Panc1 (cell line): Measurements from ENCODE around the gene VAMP5. TPM values are rescaled to one million over a fixed set of nuclear protein-coding genes. Genes with fewer than 3 reads are reported as not detected.

Experiments used
- ATAC-seq: fragments of 200-7000 bp; cut with Tn5 transposase; 2 replicates; pipeline ENCODE4 v1.9.1; 2020; ENCODE audit warnings: mild to moderate bottlenecking, moderate library complexity
- BruUV-seq: library from RNA; stranded (reverse); fragments of 400-500 nt; replicated peaks from 2 replicates; lab custom pipeline; 2021; lab: Mats Ljungman, UMichigan
- CTCF ChIA-PET: fragments of 300-600 bp; sonication (Branson Sonifier 250); formaldehyde crosslinking; loops from one replicate; lab custom pipeline; 2022; ENCODE audit warnings: antibody characterized with exemption; lab: Charles Lee
- POLR2A ChIA-PET: fragments of 300-600 bp; sonication (Branson Sonifier 250); formaldehyde crosslinking; loops from one replicate; lab custom pipeline; 2022; ENCODE audit warnings: antibody characterized with exemption; lab: Charles Lee
- DNase-seq: peaks from one replicate; pipeline ENCODE4 v3.0.0-alpha.2; 2010; ENCODE audit warnings: low read depth, low spot score
- H3K27ac ChIP-seq: 2 replicates; pipeline ENCODE4 v1.5.1; 2011; ENCODE audit warnings: mild to moderate bottlenecking, low read length, inconsistent platforms
- H3K27me3 ChIP-seq: fragments of 200-500 bp; sonication (Bioruptor generic); 2 replicates; pipeline ENCODE4 v1.6.0; 2014; ENCODE audit warnings: low read length, inconsistent platforms; ENCODE audit not compliant: control insufficient read depth, insufficient read depth
- H3K36me3 ChIP-seq: fragments of 200-500 bp; sonication (Bioruptor generic); 2 replicates; pipeline ENCODE4 v1.5.1; 2014; ENCODE audit warnings: inconsistent platforms, mild to moderate bottlenecking, low read length, moderate library complexity; ENCODE audit not compliant: control insufficient read depth, insufficient read depth
- H3K4me1 ChIP-seq: 2 replicates; pipeline ENCODE4 v1.5.1; 2011; ENCODE audit warnings: inconsistent platforms, mild to moderate bottlenecking, low read length, moderate library complexity; ENCODE audit not compliant: control insufficient read depth, insufficient read depth
- H3K4me3 ChIP-seq, 2 experiments: 2 replicates each; pipeline ENCODE4 v1.5.1; 2011 to 2012; ENCODE audit warnings: low read depth in 2 of 2, low read length in 2 of 2, mild to moderate bottlenecking in 2 of 2, inconsistent platforms in 1 of 2, moderate library complexity in 1 of 2
- H3K9me3 ChIP-seq: fragments of 200-500 bp; sonication (Bioruptor generic); 2 replicates; pipeline ENCODE4 v1.5.1; 2014; ENCODE audit warnings: low read depth, mild to moderate bottlenecking, inconsistent platforms, low read length, moderate library complexity; ENCODE audit not compliant: control insufficient read depth, insufficient read depth
- CTCF ChIP-seq: fragments of 450-650 bp; IDR thresholded peaks from 2 replicates; pipeline ENCODE4 v1.5.1; 2017; ENCODE audit warnings: mild to moderate bottlenecking
- POLR2AphosphoS5 ChIP-seq: IDR thresholded peaks from 2 replicates; pipeline ENCODE4 v1.6.1; 2012; ENCODE audit warnings: mild to moderate bottlenecking, low read depth, low read length, moderate library complexity
- REST ChIP-seq, 2 experiments: IDR thresholded peaks; 2 replicates each; pipeline ENCODE4 v1.6.1; 2011 to 2012; ENCODE audit warnings: low read depth in 2 of 2, control low read depth in 1 of 2, low read length in 1 of 2, mild to moderate bottlenecking in 1 of 2, moderate library complexity in 1 of 2; ENCODE audit not compliant: insufficient read depth in 1 of 2
- SIN3A ChIP-seq: IDR thresholded peaks from 2 replicates; pipeline ENCODE4 v1.6.1; 2012; ENCODE audit warnings: low read depth, mild to moderate bottlenecking, low read length, moderate library complexity, borderline replicate concordance; ENCODE audit not compliant: insufficient read depth
- TCF7L2 ChIP-seq: IDR thresholded peaks from 2 replicates; pipeline ENCODE4 v1.6.1; 2011; ENCODE audit warnings: mild to moderate bottlenecking, low read depth, low read length, inconsistent platforms
- in situ Hi-C: cut with HindIII; loops from 2 replicates; pipeline ENCODE4 v1.10.0; 2016; ENCODE audit warnings: low sequenced_read_pairs, low pct_unique_long_range_greater_than_20kb
- intact Hi-C: fragments of 100-400 bp; cut with micrococcal nuclease; formaldehyde crosslinking; loops from one replicate; pipeline ENCODE4 v1.10.0; 2022; ENCODE audit not compliant: unreplicated experiment
- total RNA-seq: library from RNA; stranded (reverse); gene quantifications from one replicate; pipeline ENCODE4 v1.2.1, GENCODE V29; 2021; ENCODE audit not compliant: unreplicated experiment

The VAMP5 gene
- total RNA-seq, 1 experiment from 2014 or later = 21.3 TPM

DNA sequence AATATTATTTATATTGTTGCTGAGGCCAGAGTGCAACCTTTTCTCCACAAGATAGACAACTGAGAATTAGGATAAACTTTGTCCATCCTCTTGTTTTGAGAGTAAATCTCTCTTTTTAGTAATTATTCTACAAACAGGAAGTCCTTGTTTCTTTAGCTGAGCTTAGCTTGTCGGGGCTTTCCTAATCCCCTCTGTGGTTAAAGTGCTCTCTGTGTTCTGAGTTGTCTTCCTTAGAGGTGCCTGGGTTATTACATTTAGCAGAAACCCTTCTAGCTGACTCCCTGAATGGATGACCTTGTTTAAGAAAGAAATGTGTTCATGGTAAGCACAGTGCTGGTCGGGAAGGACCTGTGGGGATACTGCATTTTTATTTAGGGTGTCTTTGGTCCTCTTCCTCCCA, 44.4 kb downstream of the VAMP5 start:
- TF ChIP-seq POLR2AphosphoS5 (no peak), SIN3A (no peak), TCF7L2 (no peak), CTCF (no peak), REST (IDR thresholded peaks at IDR 0.05; ENCODE audit: insufficient read depth in 1 of 2, low read depth in 2 of 2, low read length in 1 of 2) (no peak)
- no peak for ATAC-seq
- ChIA-PET POLR2A (no interaction called here), CTCF (no interaction called here)
- TSS peak; percentile 32 for BruUV-seq
- Histone ChIP-seq H3K4me3 (no peak overlapping the region), H3K9me3 (no peaks in the 10 kb centered on the region), H3K27me3 (no peaks in the 10 kb centered on the region), H3K4me1 (no peaks in the 10 kb centered on the region), H3K27ac (no peak overlapping the region), H3K36me3 (peaks cover 29% of the 10 kb centered on the region)
- no peak for DNase-seq
- intact Hi-C loops = no loop called here
- in situ Hi-C loops = no loop called here

- ATAC-seq (no peak), DNase-seq (no peak)
- TF ChIP-seq CTCF = no peak
- no peak for TF ChIP-seq TCF7L2
- no peak for TF ChIP-seq POLR2AphosphoS5
- TF ChIP-seq REST (IDR thresholded peaks at IDR 0.05; ENCODE audit: insufficient read depth in 1 of 2, low read depth in 2 of 2, low read length in 1 of 2) = no peak
- TF ChIP-seq SIN3A = no peak
- POLR2A ChIA-PET = interaction anchor here (0.7 kb wide), 1 partner anchor 158 kb away, joined by 4 read pairs; no protein-coding TSS in a partner anchor
- no peaks in the 10 kb centered on the region for H3K9me3 ChIP-seq
- H3K27ac ChIP-seq = no peak overlapping the region
- intact Hi-C loops (no loop called here), in situ Hi-C loops (no loop called here)
- H3K36me3 ChIP-seq = peaks cover 21% of the 10 kb centered on the region
- no TSS peak for BruUV-seq
- no peaks in the 10 kb centered on the region for H3K27me3 ChIP-seq
- no peaks in the 10 kb centered on the region for H3K4me1 ChIP-seq
- no peak overlapping the region for H3K4me3 ChIP-seq
- CTCF ChIA-PET = no interaction called here
These were observed 47.1 kb downstream of the VAMP5 start for GRCh38 chr2:85631316-85631715.
